GM15510 (cell line): ENCODE results near the gene MYO10.

ENCODE experiments used
- POLR2A ChIP-seq: IDR thresholded peaks from 3 replicates; pipeline ENCODE4 v1.6.1; 2011; ENCODE audit warnings: borderline replicate concordance; ENCODE audit not compliant: insufficient read length; ENCODE audit errors: extremely low read depth

The MYO10 gene

DNA sequence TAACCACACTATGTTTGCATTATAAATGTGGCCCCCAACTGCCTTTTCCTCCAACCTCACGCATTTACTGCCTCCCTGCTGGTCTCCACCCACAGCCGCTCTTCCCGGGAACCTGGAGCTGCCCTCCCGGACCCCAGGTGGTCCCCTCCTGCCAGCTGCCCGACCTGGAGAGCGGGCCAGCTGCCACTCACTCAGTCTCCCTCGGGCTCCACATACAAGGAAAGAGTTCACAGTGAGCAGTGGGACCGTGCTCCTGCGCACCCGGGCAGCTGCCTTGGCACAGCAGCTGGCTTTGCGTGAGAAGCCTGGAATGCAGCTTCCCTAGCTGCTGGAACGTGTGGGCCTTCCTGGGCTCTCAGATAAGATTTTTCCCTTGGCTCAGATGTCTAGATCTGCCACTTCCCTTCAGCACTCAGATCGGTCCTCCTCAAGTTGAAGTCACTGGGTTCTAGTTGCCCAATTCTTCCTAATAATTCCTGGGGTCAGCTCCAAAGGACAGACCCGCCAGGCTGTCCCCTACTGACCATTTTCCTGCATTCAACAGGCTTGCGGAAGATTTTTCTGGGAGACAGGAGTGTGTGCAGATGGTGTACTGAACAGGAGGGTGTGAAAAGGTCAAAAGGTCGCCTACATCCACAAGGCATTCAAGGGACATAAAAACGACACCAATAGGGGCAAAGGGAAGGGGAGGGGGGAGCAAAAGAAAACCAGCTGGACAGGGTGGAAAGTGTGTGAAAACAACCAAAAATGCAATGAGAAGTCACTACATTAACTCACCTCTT is 69.1 kb downstream of the MYO10 start:
- TF ChIP-seq POLR2A = no peak

DNA sequence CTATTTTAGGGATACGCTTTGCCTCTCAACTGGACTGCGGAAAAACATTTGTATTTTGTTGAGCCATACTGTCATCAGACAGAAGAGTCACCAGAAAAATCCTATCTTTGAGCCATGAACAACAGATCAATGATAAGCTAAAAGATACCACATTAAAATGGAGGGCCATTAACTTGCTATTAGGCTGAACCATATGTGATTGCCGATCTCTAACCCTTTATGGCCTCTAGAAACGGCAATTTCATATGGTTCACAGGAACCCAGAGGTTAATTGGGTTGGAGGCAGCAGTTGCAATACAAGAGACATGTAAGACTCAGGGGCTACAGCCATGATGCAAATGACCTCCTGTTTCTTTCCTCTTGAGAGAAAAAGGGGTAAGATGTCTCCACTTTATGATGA is 69.8 kb downstream of the MYO10 start:
- no peak for TF ChIP-seq POLR2A

DNA sequence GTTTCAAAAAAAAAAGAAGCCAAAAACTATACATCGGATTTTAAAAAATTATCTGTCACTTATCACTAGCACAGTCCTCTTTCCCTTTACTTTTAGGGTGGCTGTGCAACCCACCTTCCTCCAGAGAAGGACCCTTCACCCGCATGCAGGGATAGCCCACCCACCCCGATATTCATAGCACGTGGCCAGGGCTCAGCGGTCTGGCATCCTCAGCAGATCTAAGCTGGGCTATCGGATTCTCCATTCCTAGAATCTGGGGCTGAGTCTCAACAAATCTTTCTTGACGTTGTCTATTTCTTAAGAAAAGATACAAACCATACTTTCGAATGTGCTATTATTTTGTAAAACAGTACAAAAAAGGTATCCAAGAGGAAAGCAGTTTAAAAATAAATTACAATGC is 70.9 kb downstream of the MYO10 start:
- TF ChIP-seq POLR2A = no peak

DNA sequence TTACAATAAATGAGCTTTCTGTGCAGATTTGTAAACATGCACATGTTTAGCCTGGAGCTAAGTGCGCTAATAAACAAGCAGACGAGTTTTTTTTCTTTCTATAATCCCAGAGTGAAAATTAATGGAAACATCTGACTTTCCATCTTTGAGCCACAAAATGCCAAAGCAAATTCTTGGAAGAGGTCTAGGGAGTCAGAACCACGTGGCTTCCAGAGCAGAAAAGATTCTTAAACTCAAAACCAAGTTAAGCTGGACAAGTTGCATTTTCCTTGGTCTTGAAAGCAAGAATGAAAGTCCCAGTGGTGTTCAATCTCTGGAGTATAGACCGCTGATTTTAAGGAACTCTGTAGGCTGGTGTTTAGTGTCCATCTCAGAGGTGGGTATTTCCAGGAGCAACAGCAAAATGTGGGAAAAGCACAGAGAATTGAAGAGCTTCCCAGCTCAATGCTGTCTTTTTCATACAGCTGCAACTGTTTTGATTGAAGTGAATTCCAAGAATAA is 71.4 kb downstream of the MYO10 start:
- no peak for TF ChIP-seq POLR2A

DNA sequence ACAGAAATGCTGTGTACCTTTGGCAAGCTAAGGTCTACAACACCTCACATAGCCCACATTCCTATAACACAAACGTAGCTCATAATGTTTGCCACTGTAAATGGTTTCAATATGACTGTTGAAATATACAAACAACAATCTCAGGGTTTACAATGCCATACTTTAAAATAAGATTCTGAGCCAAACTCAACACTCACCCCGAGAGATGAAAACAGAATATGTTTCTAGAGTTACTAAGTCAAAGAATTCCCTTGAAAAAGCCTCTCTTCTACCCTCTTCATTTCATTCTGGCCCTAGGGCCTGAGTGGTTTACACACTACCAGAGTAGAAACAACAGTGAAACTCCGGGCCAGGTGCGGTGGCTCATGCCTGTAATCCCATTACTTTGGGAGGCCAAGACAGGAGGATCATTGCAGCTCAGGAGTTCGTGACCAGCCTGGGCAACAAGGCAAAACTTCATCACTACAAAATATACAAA is 72.6 kb downstream of the MYO10 start:
- TF ChIP-seq POLR2A = no peak

DNA sequence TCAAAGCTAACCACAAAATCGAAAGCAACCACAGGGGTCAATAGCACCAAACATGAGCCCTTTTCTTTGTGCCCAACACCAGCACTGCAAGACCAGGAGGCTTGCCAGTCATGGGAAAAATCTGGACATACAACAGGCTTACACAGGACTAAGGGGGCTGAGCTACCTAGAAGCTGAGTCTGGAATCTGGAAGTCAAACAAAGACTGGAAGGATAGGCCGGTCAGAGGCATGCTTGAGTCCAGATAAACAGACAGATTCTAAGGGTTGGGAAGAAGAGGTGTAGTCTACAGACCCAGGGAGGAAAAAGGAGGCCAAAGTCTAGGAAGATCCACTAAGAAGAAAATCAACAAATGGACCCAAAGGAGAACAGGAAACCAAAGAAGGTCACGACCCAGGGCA is 73.3 kb downstream of the MYO10 start:
- no peak for TF ChIP-seq POLR2A

DNA sequence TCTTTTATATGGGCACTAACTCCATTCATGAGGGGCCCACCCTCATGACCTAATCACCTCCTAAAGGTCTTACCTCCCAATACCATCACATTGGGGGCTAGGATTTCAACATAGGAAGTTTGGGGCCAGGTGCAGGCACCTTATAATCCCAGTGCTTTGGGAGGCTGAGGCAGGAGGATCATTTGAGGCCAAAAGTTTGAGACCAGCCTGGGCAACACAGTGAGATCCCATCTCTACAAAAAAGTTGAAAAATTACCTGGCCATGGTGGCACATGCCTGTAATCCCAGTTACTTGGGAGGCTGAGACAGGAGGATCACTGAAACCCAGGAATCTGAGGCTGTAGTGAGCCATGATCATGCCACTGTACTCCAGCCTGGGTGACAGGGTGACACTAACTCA is 76.7 kb downstream of the MYO10 start:
- TF ChIP-seq POLR2A = no peak

DNA sequence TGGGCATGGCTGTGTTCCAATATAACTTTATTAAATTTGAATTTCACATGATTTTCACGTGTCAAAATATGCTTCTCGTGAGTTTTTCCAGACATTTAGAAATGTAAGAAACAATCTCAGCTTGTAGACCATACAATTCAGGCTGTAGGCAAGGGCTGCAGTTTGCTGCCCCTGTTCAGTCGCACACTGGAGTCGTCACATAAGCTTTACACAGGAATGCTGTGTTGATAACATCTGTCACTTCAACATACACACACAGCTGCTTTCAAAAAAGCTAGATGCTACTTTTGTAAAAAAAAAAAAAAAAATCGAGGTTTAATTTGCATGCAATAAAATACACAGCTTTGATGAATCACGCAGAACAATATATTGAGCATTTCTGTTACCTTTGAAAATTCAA is 77.9 kb downstream of the MYO10 start:
- TF ChIP-seq POLR2A = no peak

DNA sequence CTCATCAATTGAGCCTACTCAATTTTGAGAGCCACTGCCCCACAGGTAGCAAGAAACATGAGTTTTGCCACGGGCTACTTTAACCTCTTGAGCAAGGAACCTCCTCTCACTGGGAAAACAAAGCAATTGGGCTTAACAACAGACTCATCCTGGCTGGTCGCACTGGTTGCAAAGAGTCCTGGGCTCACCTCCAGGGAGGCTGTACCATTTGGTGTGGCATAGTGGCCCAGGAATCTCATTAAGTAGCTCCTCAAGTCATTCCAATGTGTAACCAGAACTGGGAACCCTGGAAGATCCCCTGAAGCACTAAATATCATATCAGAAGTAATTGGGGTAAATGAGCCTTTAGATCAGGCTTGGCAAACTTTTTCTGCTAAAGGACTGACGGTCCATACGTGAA is 78.5 kb downstream of the MYO10 start:
- TF ChIP-seq POLR2A = no peak

DNA sequence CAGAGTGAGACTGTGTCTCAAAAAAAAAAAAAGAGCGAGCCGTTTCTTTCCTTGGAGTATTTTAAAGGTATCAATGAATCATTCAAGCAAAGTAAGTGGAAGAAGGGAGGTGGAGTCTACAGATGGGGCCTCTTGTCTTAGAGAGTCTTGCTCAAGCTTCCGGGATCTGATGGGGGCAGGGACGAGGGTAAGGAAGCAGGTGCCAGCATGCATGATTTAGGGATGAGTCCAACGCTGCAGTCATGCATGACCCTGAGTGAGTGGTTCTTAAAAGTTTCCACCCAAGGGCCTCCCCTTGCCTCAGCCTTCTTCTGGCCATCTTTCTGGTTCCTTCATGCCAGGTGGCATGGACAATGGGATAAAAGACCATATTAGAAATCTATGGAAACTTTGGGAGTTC is 79.6 kb downstream of the MYO10 start:
- TF ChIP-seq POLR2A = no peak

DNA sequence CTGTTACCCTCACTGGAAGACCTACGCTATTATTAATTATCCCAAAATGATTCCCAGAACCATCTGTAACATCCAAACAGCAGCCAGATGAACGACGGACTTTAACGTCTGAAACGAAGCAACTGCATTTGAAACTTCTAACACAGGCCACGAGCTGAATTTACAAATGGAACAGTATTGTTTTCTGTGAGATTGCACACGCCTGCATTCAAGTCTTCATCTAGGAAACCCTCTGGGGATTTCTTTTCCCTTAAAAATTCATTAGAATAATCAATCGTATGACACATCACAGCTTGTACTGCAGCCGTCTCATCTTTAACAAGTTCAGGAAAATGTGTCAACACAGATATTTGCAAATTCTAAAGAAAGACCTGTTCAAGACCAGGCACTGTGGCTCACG is 80.2 kb downstream of the MYO10 start:
- TF ChIP-seq POLR2A = no peak

DNA sequence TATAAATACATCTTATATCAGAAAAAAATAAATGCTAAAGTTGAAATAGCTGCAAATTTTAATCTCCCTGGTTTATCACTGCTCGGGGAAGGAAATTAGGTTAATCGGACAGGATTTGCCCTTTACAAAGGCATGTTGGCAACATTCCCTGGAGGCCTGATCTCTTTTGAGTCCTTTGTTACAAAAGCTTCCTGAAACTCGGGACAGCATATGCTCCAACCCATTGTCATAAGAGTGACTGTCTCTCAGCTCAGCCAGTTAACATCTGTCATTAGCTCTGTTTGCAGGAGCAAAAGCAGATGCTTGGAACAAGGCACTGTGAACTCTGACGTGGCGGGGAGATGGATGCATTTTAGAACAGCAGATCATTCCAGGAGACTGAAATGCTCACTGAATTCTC is 80.6 kb downstream of the MYO10 start:
- no peak for TF ChIP-seq POLR2A

DNA sequence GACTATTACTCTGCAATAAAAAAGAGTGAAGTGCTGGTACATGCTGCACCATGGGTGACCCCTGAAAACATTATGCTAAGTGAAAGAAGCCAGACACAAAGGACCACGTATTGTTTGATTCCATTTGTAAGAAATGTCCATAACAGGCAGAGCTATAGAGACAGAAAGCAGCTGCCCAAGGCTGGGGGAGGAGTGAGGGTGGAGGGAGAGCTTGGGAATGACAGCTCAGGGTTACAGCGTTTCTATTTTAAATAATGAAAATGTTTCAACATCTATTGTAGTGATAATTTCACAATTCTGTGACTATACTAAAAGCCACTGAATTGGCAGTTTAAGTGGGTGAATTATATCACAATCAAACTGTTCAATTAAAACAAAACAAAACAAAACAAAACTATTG is 81.7 kb downstream of the MYO10 start:
- TF ChIP-seq POLR2A = no peak

DNA sequence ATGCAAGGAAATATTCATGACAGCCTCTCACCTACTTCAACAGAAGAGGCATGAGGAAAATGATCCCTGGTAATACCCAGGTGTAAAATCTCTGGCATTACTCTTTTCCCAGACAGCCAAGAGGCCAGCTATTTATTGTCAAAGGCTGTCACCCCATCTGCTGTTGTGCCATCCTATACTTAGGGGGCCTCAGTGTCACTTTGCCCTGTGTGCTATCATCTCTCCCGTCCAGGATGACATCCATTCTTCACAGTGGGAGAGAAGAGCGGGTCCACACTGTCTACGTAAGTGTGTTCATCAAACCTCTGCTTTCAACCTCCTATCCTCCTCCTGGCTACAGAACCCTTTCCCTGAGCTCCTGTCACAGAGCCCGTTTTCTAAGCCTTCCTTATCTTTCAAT is 82.6 kb downstream of the MYO10 start:
- TF ChIP-seq POLR2A = no peak

DNA sequence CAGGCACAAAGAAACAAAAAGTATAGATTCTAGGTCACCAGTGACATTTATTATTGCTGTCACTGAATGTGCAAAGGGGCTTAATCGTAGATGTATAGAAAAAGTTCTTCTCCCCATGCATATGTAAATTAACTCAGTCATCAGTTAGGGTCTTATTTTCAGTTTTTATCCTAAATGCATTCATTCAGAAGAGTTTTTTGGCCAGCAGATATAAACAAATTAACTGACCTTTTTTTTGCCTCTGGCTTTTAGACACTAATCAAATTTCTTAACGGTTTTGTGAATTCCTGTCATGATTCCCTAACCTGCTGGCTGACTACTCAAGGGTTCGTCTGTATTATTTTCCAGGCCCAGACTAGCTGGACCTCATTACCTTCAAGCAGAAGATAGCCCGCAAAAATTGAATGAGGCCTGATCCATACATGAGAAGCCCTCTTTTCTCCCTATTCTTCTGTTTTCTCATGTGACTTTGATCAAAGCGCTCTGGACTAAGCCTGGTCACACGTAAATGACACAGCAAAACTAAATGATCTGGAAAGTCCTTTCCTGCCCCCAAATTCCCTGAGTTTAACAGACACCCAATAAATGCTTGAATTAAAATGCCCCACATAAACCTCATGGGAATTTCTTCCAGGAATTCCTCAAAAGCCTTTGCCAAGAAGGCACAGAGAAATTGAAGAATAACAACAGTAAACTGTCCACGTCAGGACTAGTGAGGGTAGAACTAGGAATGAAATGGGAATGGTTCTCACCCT is 83.7 kb downstream of the MYO10 start:
- no peak for TF ChIP-seq POLR2A

DNA sequence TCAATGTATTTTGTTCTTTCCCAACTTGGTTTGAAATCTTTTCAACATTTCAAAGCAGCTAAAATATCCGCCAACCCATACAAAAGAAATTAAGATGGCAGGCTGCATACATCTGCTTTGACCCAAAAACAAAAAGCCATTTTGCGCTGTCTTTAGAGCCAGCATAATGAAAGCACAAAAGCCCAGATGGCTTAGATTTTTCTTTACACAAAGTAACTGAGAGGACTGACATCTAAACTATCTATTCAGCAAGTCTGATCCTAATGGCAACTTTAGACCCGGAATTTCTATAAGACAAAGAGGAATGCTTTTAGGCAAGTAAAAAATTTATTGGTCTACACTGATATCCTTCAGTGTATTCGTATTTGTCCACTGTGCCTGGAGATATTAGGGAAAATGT is 86.3 kb downstream of the MYO10 start:
- TF ChIP-seq POLR2A = no peak
